Endodermal cell (in vitro differentiated cells): ENCODE measurements around the gene CEACAM1. TPM values are rescaled to one million over a fixed set of nuclear protein-coding genes. Genes with fewer than 3 reads are reported as not detected.

Experiments
- DNase-seq: peaks from one replicate; pipeline ENCODE4 v3.0.0-alpha.2; 2017
- H3K27ac ChIP-seq: 2 replicates; pipeline ENCODE4 v1.5.1; 2013; ENCODE audit warnings: mild to moderate bottlenecking, low read depth, low read length, moderate library complexity
- H3K27me3 ChIP-seq: 2 replicates; pipeline ENCODE4 v1.6.1; 2013; ENCODE audit warnings: mild to moderate bottlenecking, low read length, moderate library complexity; ENCODE audit not compliant: insufficient read depth, control insufficient read depth, poor library complexity, severe bottlenecking
- H3K36me3 ChIP-seq: 2 replicates; pipeline ENCODE4 v1.7.0; 2013; ENCODE audit warnings: mild to moderate bottlenecking, low read length, moderate library complexity; ENCODE audit not compliant: control insufficient read depth, insufficient read depth
- H3K4me1 ChIP-seq: one replicate; pipeline ENCODE4 v1.7.0; 2013; ENCODE audit warnings: low read length; ENCODE audit not compliant: control insufficient read depth, insufficient read depth
- H3K4me3 ChIP-seq: 2 replicates; pipeline ENCODE4 v1.5.1; 2013; ENCODE audit warnings: mild to moderate bottlenecking, low read length, moderate library complexity
- H3K9ac ChIP-seq: 2 replicates; pipeline ENCODE4 v1.6.1; 2013; ENCODE audit warnings: mild to moderate bottlenecking, low read length, moderate library complexity; ENCODE audit not compliant: poor library complexity, severe bottlenecking; ENCODE audit errors: extremely low read depth
- H3K9me3 ChIP-seq: 2 replicates; pipeline ENCODE4 v1.6.1; 2013; ENCODE audit warnings: mild to moderate bottlenecking, low read length, moderate library complexity; ENCODE audit not compliant: control insufficient read depth
- H3K27ac Mint-ChIP-seq: 2 replicates; pipeline ENCODE4 v1.8.0; 2020; ENCODE audit warnings: mixed read lengths
- H3K27me3 Mint-ChIP-seq: 2 replicates; pipeline ENCODE4 v1.8.0; 2021; ENCODE audit warnings: mild to moderate bottlenecking, mixed read lengths; ENCODE audit not compliant: insufficient read depth
- H3K36me3 Mint-ChIP-seq: 2 replicates; pipeline ENCODE4 v1.8.0; 2020; ENCODE audit warnings: low read depth, mixed read lengths
- H3K4me1 Mint-ChIP-seq: 2 replicates; pipeline ENCODE4 v1.8.0; 2020; ENCODE audit warnings: mixed read lengths
- H3K4me3 Mint-ChIP-seq: 2 replicates; pipeline ENCODE4 v1.8.0; 2020; ENCODE audit warnings: mild to moderate bottlenecking, moderate library complexity, mixed read lengths
- H3K9me3 Mint-ChIP-seq: 2 replicates; pipeline ENCODE4 v1.8.0; 2020; ENCODE audit warnings: mild to moderate bottlenecking, mixed read lengths
- WGBS, 2 experiments: methylation state at CpG; one replicate each; pipeline versions ENCODE4 v1.1.5 to v1.1.7; 2013; ENCODE audit warnings: missing lambda C conversion rate in 2 of 2, mixed read lengths in 1 of 2; ENCODE audit not compliant: insufficient coverage in 1 of 2, insufficient read length in 1 of 2; 5-methylcytosine and 5-hydroxymethylcytosine counted together
- total RNA-seq, 2 donors: library from RNA; stranded (reverse); fragmentation: NEBNext Ultra II Directional in 1 of 2; extraction: Animal tissue kit (Norgen Biotek cat#: 25700) in 1 of 2; gene quantifications; 2 replicates in 1 of 2; 3 replicates in 1 of 2; pipeline ENCODE4 v1.2.1, GENCODE V29; 2021
- TF ChIP-seq, protein P1 (sequence below): fragments of 200-600 bp; sonication (generic); conservative IDR thresholded peaks from 2 replicates; pipeline ENCODE4 v1.5.0; 2021; ENCODE audit warnings: antibody characterized with exemption, mild to moderate bottlenecking

The CEACAM1 gene
- total RNA-seq, 2 donors from 2014 or later, result 1.0 to 1.5 TPM

DNA sequence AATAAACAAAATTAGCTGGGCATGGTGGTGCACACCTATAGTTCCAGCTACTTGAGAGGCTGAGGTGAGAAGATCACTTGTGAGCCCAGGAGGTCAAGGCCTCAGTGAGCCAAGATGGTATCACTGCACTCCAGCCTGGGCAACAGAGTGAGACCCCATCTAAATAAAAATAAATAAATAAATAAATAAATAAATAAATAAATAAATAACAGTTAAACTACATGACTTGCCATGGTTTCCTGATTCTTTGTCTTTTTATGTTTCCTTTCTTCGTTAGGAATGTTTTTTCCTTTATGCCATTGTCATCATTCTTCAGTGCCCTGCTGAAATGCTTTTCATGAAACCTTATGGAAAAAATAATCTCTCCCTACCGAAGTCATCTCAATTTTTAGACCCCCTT, 50.3 kb downstream of the CEACAM1 start:
- H3K36me3 Mint-ChIP-seq, result no peaks in the 10 kb centered on the region
- peak; percentile 11 for DNase-seq
- no peak overlapping the region for H3K4me3 Mint-ChIP-seq
- Histone ChIP-seq H3K27ac (no peak overlapping the region), H3K27me3 (no peaks in the 10 kb centered on the region), H3K9me3 (no peaks in the 10 kb centered on the region), H3K36me3 (no peaks in the 10 kb centered on the region), H3K4me1 (peaks cover 12% of the 10 kb centered on the region), H3K9ac (no peak overlapping the region), H3K4me3 (no peak overlapping the region)
- H3K4me1 Mint-ChIP-seq, result peaks cover 33% of the 10 kb centered on the region
- no peak overlapping the region for H3K27ac Mint-ChIP-seq
- H3K9me3 Mint-ChIP-seq, result no peaks in the 10 kb centered on the region
- no peaks in the 10 kb centered on the region for H3K27me3 Mint-ChIP-seq
- TF ChIP-seq, protein P1, sequence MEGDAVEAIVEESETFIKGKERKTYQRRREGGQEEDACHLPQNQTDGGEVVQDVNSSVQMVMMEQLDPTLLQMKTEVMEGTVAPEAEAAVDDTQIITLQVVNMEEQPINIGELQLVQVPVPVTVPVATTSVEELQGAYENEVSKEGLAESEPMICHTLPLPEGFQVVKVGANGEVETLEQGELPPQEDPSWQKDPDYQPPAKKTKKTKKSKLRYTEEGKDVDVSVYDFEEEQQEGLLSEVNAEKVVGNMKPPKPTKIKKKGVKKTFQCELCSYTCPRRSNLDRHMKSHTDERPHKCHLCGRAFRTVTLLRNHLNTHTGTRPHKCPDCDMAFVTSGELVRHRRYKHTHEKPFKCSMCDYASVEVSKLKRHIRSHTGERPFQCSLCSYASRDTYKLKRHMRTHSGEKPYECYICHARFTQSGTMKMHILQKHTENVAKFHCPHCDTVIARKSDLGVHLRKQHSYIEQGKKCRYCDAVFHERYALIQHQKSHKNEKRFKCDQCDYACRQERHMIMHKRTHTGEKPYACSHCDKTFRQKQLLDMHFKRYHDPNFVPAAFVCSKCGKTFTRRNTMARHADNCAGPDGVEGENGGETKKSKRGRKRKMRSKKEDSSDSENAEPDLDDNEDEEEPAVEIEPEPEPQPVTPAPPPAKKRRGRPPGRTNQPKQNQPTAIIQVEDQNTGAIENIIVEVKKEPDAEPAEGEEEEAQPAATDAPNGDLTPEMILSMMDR, result no peak
- whole genome bisulfite sequencing, 2 experiments, result 97 to 100% methylated on average over 1 of the region's 2 CpGs

DNA sequence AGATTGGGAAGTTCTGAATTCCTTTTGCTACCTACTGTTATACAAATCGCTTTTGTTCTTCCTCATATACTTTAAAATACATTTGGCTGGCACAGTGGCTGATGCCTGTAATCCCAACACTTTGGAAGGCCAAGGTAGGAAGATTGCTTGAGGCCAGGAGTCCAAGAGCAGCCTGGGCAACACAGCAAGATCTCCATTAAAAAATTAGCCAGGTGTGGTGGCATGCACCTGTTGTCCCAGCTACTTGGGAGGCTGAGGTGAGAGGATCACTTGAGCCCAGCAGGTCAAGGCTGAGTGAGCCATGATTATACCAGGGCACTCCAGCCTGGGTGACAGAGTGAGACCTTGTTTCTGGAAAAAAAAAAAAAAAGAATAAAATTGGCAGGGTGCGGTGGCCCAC, 51.2 kb downstream of the CEACAM1 start:
- peak; percentile 10 for DNase-seq
- no peaks in the 10 kb centered on the region for H3K9me3 Mint-ChIP-seq
- WGBS, 2 experiments, result 87% methylated on average over 2 of the region's 2 CpGs; no CpG with 5 or more reads in 1 of the 2 experiments
- H3K27me3 Mint-ChIP-seq, result no peaks in the 10 kb centered on the region
- Histone ChIP-seq H3K4me1 (peaks cover 12% of the 10 kb centered on the region), H3K27me3 (no peaks in the 10 kb centered on the region), H3K9me3 (no peaks in the 10 kb centered on the region), H3K27ac (no peak overlapping the region), H3K4me3 (no peak overlapping the region), H3K9ac (no peak overlapping the region), H3K36me3 (no peaks in the 10 kb centered on the region)
- H3K4me1 Mint-ChIP-seq, result peaks cover 38% of the 10 kb centered on the region
- H3K4me3 Mint-ChIP-seq, result no peak overlapping the region
- no peak overlapping the region for H3K27ac Mint-ChIP-seq
- H3K36me3 Mint-ChIP-seq, result no peaks in the 10 kb centered on the region
- TF ChIP-seq, protein P1, result no peak

DNA sequence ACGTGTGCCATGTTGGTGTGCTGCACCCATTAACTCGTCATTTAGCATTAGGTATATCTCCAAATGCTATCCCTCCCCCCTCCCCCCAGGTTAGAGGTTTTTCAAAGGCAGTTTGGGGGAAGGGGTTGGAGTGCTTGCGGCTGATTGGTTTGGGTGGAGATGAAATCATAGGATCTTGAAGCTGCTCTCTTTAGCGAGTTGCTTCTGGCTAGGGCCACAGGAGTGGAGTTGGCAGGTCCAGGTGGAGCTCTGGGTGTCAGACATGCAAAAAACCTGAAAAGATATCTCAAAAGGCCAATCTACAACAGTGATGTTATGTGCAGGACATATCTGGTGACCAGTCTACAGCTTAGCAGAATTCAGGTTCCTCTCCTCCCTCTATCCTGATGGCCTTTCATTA, 52.9 kb downstream of the CEACAM1 start:
- DNase-seq, result peak; percentile 88
- peaks cover 8% of the 10 kb centered on the region for H3K4me1 ChIP-seq
- H3K4me3 ChIP-seq, result no peak overlapping the region
- H3K27ac ChIP-seq, result no peak overlapping the region
- TF ChIP-seq, protein P1, result no peak
- no peak overlapping the region for H3K9ac ChIP-seq
- 0 to 33% methylated on average over 1 to 2 of the region's 4 CpGs for WGBS, 2 experiments
- Mint-ChIP-seq H3K9me3 (no peaks in the 10 kb centered on the region), H3K27ac (peak overlapping the region; percentile 84), H3K36me3 (no peaks in the 10 kb centered on the region), H3K4me1 (peaks cover 38% of the 10 kb centered on the region), H3K4me3 (peak overlapping the region; percentile 20), H3K27me3 (no peaks in the 10 kb centered on the region)
- no peaks in the 10 kb centered on the region for H3K36me3 ChIP-seq
- H3K27me3 ChIP-seq, result no peaks in the 10 kb centered on the region
- no peaks in the 10 kb centered on the region for H3K9me3 ChIP-seq
